Activated naive CD8-positive, alpha-beta T cell treated with anti-CD3 and anti-CD28 coated beads for 36 hours (primary cell): ENCODE results near the gene TRIM41. TPM values are rescaled to one million over a fixed set of nuclear protein-coding genes. Genes with fewer than 3 reads are reported as not detected.

Source experiments
- DNase-seq: peaks from one replicate; pipeline ENCODE4 v3.0.0; 2021
- H3K27ac Mint-ChIP-seq: one replicate; pipeline ENCODE4 v1.8.0; 2022; ENCODE audit warnings: mild to moderate bottlenecking, moderate library complexity, mixed read lengths
- H3K27me3 Mint-ChIP-seq: one replicate; pipeline ENCODE4 v1.8.0; 2022; ENCODE audit warnings: mild to moderate bottlenecking, mixed read lengths
- H3K36me3 Mint-ChIP-seq: one replicate; pipeline ENCODE4 v1.8.0; 2021; ENCODE audit warnings: mild to moderate bottlenecking, mixed read lengths
- H3K4me1 Mint-ChIP-seq: one replicate; pipeline ENCODE4 v1.8.0; 2021; ENCODE audit warnings: mixed read lengths
- H3K4me3 Mint-ChIP-seq: one replicate; pipeline ENCODE4 v1.8.0; 2022; ENCODE audit warnings: mild to moderate bottlenecking, moderate library complexity, mixed read lengths
- H3K9me3 Mint-ChIP-seq: one replicate; pipeline ENCODE4 v1.8.0; 2022; ENCODE audit warnings: mixed read lengths
- total RNA-seq, 2 experiments: library from RNA; stranded (reverse); gene quantifications; one replicate each; pipeline ENCODE4 v1.2.3, GENCODE V29; 2021

Gene TRIM41
- total RNA-seq, 2 experiments from 2014 or later: 34.2 to 37.6 TPM

DNA sequence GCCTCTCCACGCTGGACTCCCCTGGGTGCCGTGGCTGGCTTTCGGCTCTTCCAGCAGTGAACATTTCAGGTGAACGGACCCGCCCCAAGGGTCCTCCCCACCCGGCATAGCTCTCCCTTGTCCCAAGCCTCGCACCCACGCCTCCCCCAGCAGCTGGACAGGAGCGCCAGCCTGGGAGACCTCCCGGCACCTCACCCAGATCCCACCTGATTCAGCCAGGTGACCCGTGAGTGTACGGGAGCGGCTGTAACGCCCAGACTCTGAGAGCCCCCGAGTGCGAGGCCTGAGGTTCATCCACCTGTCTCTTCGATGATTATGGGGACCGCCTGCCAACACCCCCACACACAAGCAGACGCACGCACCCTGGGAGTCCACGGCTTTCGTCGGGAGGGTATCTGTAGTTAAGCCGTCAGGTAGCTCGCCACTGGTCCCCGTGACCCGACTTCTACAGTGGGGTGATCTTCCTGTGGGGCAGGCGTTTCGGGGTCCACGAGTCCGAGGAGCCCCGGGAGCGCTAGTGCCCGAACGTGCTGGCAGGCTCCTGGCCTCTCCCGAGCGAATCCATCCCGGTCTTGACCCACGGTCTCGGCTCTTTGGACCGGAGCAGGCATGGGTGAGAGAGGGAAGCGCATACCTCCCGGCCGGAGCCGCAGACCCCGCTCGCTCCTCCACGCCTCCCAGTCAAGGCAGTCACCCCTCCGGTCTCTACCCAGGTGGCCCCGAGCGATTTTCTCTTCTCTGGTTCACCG is 32.9 kb upstream of the TRIM41 start:
- peak overlapping the region; percentile 98 for H3K27ac Mint-ChIP-seq
- H3K4me1 Mint-ChIP-seq: peaks cover 45% of the 10 kb centered on the region
- peaks cover 7% of the 10 kb centered on the region for H3K9me3 Mint-ChIP-seq
- DNase-seq: peak; percentile 54
- H3K36me3 Mint-ChIP-seq: peaks cover 13% of the 10 kb centered on the region
- peaks cover 27% of the 10 kb centered on the region for H3K27me3 Mint-ChIP-seq
- peak overlapping the region; percentile 88 for H3K4me3 Mint-ChIP-seq

DNA sequence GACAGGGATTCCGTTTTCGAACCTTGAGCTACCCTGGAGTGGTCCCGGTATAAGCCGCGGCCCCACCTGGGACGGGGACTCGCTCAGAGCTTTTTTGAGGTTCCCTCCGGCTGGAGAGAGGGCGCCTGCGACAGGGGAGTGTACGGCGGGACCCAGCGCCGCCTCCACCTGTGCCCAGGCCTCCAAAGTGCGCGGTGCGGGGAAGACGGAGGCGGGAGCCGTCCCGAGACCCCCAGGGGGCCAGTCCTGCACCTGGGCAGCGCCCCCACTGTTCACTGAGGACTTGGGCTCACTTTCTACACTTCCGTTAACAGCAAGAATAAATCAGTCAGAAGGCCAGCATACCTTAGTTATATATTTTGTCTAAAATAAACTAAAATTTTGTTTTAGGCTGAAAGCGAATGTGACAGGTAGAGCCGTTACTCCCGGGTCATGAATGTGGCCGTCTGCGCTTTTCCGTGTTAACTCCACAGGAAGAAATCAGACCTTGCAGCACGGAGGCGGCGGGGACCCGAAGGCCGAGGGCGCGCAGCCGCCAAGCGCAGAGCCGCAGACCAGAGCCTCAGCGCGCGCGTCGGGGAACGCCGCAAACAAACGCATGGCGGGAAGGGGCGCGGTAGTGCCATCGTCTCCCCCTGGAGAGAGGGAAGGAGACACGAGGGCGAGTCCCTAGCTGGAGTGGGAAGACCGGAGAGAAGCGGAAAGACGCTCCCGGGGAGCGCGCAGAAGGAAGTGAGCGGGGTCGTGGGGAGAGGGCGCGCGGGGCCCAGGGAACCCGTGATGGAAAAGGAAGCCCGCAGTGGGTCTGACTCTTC is 32.2 kb upstream of the TRIM41 start:
- H3K9me3 Mint-ChIP-seq: peaks cover 7% of the 10 kb centered on the region
- peaks cover 13% of the 10 kb centered on the region for H3K36me3 Mint-ChIP-seq
- H3K4me1 Mint-ChIP-seq: peaks cover 44% of the 10 kb centered on the region
- H3K27me3 Mint-ChIP-seq: peaks cover 27% of the 10 kb centered on the region
- peak overlapping the region; percentile 98 for H3K27ac Mint-ChIP-seq
- peak; percentile 63 for DNase-seq
- H3K4me3 Mint-ChIP-seq: peak overlapping the region; percentile 88

DNA sequence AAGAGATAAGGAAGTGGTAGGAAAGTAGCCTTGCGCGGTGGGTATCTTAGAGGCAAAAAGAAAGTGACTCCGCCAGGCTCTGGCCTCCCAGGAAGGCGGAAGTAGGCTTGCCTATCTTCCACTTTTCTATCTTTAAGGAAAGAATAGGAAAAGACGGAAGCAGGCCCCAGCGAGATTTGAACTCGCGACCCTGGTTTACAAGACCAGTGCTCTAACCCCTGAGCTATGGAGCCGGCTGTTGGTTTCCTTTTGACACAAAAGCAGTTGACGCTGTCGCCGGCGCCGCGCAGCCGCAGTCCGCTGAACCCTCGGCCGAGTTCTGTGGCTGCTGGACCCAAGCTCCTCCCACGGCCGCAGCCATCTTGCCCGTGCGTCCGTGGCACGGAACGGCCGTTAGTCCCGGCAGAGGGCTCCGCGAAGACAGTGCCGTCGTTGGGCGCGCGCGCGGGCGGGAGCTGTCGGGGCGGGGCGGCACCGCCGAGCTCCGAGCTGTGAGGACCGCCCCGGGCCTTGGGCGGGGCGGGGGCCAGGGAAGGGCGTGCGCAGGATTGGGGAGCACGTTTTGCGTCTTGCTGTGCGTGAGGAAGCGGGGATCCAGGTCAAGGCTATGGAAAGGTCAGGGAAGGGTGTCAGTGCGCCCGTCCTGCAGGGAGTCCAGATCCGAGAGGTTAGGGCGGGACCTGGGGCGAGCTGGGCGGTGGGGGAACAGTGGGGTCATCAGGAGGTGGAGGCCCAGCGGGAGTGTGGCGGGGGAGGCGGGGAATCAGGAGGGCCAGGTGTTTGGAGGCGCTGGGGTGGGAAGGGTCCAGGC is 31.4 kb upstream of the TRIM41 start:
- Mint-ChIP-seq H3K27me3 (peaks cover 27% of the 10 kb centered on the region), H3K4me1 (peaks cover 41% of the 10 kb centered on the region), H3K36me3 (peaks cover 13% of the 10 kb centered on the region), H3K9me3 (peaks cover 7% of the 10 kb centered on the region), H3K27ac (peak overlapping the region; percentile 98), H3K4me3 (peak overlapping the region; percentile 88)
- peak; percentile 96 for DNase-seq

DNA sequence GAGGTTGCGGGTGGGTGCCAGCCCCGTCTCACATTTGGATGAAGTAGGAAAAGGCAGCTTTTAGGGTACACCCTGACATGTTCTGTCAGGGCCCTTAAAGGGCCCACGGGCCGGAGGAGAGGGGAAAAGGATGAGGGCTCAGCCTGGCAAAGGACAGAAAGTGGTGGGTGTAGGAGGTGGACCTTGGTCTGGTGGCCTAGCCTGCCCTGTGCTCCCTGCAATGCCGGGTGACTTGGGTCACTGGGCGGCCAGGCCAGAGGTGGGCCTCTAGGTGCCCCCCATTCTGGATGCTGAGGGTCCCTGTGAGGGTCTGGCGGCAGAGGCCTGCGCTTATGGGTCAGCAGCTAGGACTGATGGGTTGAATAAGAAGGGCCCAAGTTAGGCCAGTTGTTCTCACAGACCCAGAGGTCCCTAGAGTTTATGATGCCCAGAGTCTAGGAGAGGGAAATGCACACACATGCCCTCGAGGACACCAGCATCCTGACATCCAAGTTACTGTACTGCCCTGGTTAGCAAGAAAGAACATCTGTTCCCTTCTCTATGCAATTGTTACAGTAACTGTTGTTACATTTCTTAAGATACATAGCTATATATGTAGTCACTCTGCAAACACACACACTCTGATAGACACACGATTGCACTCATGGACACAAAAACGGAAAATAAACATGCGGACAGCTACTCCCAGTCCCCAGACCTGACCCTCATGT is 30.6 kb upstream of the TRIM41 start:
- H3K27me3 Mint-ChIP-seq: peaks cover 25% of the 10 kb centered on the region

DNA sequence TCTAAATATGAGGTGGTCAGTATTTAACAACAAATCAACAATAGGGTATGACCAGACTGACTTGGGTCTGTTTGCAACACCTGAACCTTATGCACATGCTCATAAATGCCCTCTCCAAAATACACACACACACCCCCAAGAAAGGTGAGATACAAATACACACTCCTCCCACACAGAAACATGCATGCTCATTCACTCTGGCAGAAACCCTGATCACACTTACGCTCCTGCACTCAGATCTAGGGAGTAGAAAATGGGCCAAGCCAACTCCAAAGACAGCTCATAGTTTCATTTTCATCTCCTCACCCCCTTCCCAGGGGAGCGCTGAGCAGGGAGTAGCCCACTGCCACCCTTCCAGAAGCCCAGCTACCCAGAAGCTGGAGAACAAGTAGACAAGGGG is 29.4 kb upstream of the TRIM41 start:
- peaks cover under 1% of the 10 kb centered on the region for H3K9me3 Mint-ChIP-seq
- peaks cover 13% of the 10 kb centered on the region for H3K27me3 Mint-ChIP-seq
- H3K27ac Mint-ChIP-seq: no peak overlapping the region
- no peak overlapping the region for H3K4me3 Mint-ChIP-seq
- no peak for DNase-seq
- H3K4me1 Mint-ChIP-seq: peaks cover 25% of the 10 kb centered on the region
- H3K36me3 Mint-ChIP-seq: peaks cover 8% of the 10 kb centered on the region

More for the DNA sequence above, 30.6 kb upstream of the TRIM41 start:
- H3K36me3 Mint-ChIP-seq: peaks cover 13% of the 10 kb centered on the region
- peaks cover 37% of the 10 kb centered on the region for H3K4me1 Mint-ChIP-seq
- peaks cover 7% of the 10 kb centered on the region for H3K9me3 Mint-ChIP-seq
- H3K27ac Mint-ChIP-seq: peak overlapping the region; percentile 98
- H3K4me3 Mint-ChIP-seq: peak overlapping the region; percentile 88
- DNase-seq: no peak

GRCh38 chr5:181194489-181195248 is 28.4 kb upstream of the TRIM41 start:
- Mint-ChIP-seq H3K9me3 (no peaks in the 10 kb centered on the region), H3K27me3 (peaks cover 9% of the 10 kb centered on the region), H3K36me3 (peaks cover 4% of the 10 kb centered on the region), H3K4me3 (no peak overlapping the region), H3K27ac (no peak overlapping the region), H3K4me1 (peaks cover 21% of the 10 kb centered on the region)
- no peak for DNase-seq

- H3K36me3 Mint-ChIP-seq: peaks cover 4% of the 10 kb centered on the region
These were observed 27.8 kb upstream of the TRIM41 start for GRCh38 chr5:181195249-181195761.

GRCh38 chr5:181197326-181197951 is 25.6 kb upstream of the TRIM41 start:
- no peaks in the 10 kb centered on the region for H3K9me3 Mint-ChIP-seq
- no peak overlapping the region for H3K4me3 Mint-ChIP-seq
- H3K27ac Mint-ChIP-seq: no peak overlapping the region
- peaks cover 11% of the 10 kb centered on the region for H3K4me1 Mint-ChIP-seq
- no peaks in the 10 kb centered on the region for H3K27me3 Mint-ChIP-seq
- no peaks in the 10 kb centered on the region for H3K36me3 Mint-ChIP-seq
- DNase-seq: no peak

More at GRCh38 chr5:181195249-181195761, 27.8 kb upstream of the TRIM41 start:
- Mint-ChIP-seq H3K4me1 (peaks cover 15% of the 10 kb centered on the region), H3K4me3 (no peak overlapping the region), H3K27ac (no peak overlapping the region), H3K9me3 (no peaks in the 10 kb centered on the region), H3K27me3 (peaks cover 9% of the 10 kb centered on the region)
- no peak for DNase-seq

DNA sequence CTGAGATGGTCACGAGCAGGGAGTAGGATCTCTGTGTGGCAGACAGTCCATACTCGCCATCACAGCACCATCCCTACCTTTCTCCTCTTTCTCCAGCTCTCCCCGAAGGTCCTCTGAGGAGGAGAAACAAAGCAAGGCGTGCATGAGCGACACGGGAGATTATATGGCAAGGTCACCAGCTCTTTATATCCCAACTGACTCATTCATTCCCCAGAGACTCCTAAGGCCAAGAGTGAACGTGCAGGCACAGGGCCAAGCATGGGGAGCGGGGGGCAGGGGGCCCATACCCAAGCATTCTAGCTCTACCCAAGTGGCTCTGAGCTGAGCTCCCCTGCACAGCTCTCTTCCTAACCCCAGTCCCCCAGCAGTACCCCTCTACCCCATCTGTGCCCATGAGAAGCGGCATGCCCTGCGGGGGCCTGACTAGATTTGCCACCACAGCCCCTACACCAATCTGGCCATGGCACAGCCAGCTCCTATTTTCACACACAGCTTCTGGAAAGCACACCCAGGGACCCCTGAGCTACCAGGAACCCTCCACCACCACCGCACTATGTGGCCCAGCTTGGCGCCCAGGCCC is 24.9 kb upstream of the TRIM41 start:
- DNase-seq: no peak
- H3K4me3 Mint-ChIP-seq: no peak overlapping the region
- H3K27me3 Mint-ChIP-seq: no peaks in the 10 kb centered on the region

GRCh38 chr5:181198905-181199519 is 24.1 kb upstream of the TRIM41 start:
- H3K4me1 Mint-ChIP-seq: no peaks in the 10 kb centered on the region
- no peak for DNase-seq
- no peak overlapping the region for H3K4me3 Mint-ChIP-seq
- no peaks in the 10 kb centered on the region for H3K9me3 Mint-ChIP-seq
- H3K27ac Mint-ChIP-seq: no peak overlapping the region
- H3K36me3 Mint-ChIP-seq: no peaks in the 10 kb centered on the region
- peaks cover 8% of the 10 kb centered on the region for H3K27me3 Mint-ChIP-seq

More for the DNA sequence above, 24.9 kb upstream of the TRIM41 start:
- H3K36me3 Mint-ChIP-seq: no peaks in the 10 kb centered on the region
- H3K4me1 Mint-ChIP-seq: peaks cover 4% of the 10 kb centered on the region
- H3K27ac Mint-ChIP-seq: no peak overlapping the region
- no peaks in the 10 kb centered on the region for H3K9me3 Mint-ChIP-seq

DNA sequence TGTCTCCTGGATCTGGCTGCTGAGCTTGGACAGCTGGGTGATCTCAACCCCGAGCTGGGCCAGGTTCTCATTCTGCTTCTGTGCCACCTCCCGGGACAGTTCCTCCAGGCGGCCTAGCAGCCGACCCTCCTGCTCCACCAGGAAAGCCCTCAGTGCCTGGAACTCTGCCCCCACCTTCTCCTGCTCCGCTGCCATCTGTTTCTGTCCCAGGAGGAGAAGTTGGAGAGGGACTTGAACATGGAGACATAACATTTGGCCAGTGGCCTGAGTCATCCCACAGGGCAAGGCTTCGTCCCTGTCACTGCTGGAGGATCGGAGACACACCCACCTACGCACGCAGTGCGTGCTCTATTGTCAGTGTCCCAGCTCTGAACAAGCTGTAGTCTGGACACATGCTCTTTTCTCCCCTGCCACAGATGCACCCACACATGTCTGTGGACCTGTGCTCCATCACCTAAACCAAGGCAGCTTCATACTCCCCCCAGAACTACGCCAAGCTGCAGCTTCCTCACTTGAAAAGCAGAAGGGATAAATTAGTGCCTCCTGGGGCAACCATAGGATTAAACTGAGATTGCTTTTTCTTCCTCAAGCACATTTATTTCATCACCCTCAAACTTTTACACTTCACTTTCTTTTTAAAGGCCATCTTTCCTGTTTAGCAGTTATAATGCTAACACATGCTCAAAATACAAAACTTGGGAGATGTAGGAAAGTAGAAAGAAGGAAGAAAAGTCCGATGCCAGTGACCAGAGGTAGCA is 23.0 kb upstream of the TRIM41 start:
- no peak overlapping the region for H3K27ac Mint-ChIP-seq
- peaks cover 11% of the 10 kb centered on the region for H3K27me3 Mint-ChIP-seq

GRCh38 chr5:181200816-181201215 is 22.3 kb upstream of the TRIM41 start:
- peaks cover 4% of the 10 kb centered on the region for H3K4me1 Mint-ChIP-seq
- no peak for DNase-seq
- peaks cover 16% of the 10 kb centered on the region for H3K27me3 Mint-ChIP-seq
- no peaks in the 10 kb centered on the region for H3K36me3 Mint-ChIP-seq
- no peaks in the 10 kb centered on the region for H3K9me3 Mint-ChIP-seq
- H3K27ac Mint-ChIP-seq: no peak overlapping the region
- H3K4me3 Mint-ChIP-seq: no peak overlapping the region

More for the DNA sequence above, 23.0 kb upstream of the TRIM41 start:
- Mint-ChIP-seq H3K9me3 (no peaks in the 10 kb centered on the region), H3K4me1 (no peaks in the 10 kb centered on the region), H3K4me3 (no peak overlapping the region), H3K36me3 (no peaks in the 10 kb centered on the region)
- no peak for DNase-seq
